ENCODE results near the gene MPRIP.
A peak's percentile ranks its signal among the peaks of the same experiment; 100 is the strongest.

The MPRIP gene

DNA sequence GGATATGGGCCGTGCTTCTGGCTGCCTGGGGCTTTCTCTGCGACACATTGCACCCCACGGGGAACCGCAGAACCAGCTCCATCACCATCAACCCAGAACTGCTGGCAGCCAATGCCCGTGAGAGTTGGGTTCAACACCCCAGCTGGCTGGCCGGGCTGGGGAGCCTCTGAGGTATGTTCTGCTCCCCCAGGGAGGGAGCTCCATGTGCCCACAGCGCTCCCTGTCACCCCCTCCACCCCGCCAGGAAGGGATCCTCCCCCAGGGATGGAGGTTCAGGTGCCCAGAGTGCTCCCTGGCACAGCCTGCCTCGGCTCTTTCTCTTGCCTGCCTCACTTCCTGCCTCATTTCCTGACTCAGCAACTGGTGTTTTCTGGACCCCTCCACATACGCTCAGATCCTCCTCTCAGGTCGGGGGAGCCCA, 24.2 kb upstream of the MPRIP start:
- H3K27ac Mint-ChIP-seq = peak overlapping the region; percentile 69 to 90
- no peak for ATAC-seq (replicated peaks)
- H3K4me3 Mint-ChIP-seq = no peak overlapping the region
- H3K4me1 Mint-ChIP-seq (ENCODE audit: low read depth in 2 of 2) = peaks cover 38 to 39% of the 10 kb centered on the region in 2 donors
- H3K36me3 Mint-ChIP-seq (ENCODE audit: insufficient read depth) = no peaks in the 10 kb centered on the region
- no peaks in the 10 kb centered on the region for H3K27me3 Mint-ChIP-seq
- no peaks in the 10 kb centered on the region for H3K9me3 Mint-ChIP-seq
- DNase-seq = no peak

DNA sequence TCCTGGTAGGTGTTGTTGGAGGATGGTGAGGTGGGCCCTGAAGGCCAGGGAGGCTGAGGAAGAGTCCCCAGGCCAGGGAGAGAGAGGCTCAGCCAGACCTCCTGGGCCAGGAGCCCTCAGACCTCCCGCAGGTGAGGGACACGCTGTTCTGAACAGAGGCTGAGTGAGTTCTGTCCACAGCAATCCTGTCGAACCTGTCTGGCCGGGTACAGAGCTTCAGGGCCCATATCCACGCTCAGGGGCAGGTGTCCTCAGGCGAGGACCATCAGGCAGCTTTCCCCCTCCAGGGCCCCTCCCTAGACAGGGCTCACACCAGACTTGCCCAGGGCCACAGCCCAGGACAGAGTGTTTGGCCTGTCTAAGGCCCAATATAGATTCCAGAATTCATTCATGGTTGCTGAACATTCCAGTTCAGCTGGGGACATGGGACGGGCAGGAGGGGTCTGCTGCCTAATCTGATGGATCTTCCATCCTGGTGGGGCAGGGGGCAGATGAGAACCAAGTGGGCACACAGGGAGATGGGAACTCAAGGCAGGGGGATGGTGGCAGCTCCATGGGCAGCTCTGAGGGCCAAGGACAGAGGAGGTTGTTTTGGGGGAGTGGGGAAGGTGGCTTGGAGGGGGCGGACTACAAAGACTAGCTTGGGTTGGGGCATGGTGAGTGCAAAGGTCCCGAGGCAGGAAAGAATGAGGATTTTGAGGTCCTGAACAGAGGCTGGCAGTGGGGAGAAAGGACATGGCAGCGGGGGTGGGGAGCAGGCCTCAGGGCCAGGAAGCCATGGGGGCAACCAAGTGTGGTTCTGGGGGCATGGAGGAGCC, 23.4 kb upstream of the MPRIP start:
- no peak overlapping the region for H3K4me3 Mint-ChIP-seq
- peak overlapping the region; percentile 69 to 90 for H3K27ac Mint-ChIP-seq
- no peaks in the 10 kb centered on the region for H3K36me3 Mint-ChIP-seq (ENCODE audit: insufficient read depth)
- H3K9me3 Mint-ChIP-seq = no peaks in the 10 kb centered on the region
- peaks cover 38 to 39% of the 10 kb centered on the region in 2 donors for H3K4me1 Mint-ChIP-seq (ENCODE audit: low read depth in 2 of 2)
- DNase-seq (no peak), ATAC-seq (replicated peaks) (no peak)
- no peaks in the 10 kb centered on the region for H3K27me3 Mint-ChIP-seq

DNA sequence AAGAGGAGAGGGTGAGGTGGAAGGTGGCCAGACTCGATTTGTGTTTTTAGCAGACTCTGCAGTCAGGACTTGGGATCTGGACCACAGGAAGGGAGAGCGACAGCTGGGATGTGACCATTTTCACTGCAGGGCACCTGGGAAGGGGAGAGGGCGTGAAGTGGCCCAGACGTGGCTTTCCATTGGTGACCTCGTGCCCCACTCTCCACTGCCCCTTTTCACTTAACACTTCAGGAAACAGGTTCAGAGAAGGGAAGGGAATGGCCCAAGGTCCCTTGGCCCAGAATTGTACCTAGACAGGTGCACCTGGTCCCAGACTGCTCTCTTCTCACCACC, 22.9 kb upstream of the MPRIP start:
- Mint-ChIP-seq H3K27ac (no peak overlapping the region), H3K36me3 (ENCODE audit: insufficient read depth) (no peaks in the 10 kb centered on the region), H3K9me3 (no peaks in the 10 kb centered on the region), H3K4me3 (no peak overlapping the region), H3K27me3 (no peaks in the 10 kb centered on the region), H3K4me1 (ENCODE audit: low read depth in 2 of 2) (peaks cover 37 to 39% of the 10 kb centered on the region in 2 donors)
- DNase-seq = no peak
- ATAC-seq (replicated peaks) = no peak

DNA sequence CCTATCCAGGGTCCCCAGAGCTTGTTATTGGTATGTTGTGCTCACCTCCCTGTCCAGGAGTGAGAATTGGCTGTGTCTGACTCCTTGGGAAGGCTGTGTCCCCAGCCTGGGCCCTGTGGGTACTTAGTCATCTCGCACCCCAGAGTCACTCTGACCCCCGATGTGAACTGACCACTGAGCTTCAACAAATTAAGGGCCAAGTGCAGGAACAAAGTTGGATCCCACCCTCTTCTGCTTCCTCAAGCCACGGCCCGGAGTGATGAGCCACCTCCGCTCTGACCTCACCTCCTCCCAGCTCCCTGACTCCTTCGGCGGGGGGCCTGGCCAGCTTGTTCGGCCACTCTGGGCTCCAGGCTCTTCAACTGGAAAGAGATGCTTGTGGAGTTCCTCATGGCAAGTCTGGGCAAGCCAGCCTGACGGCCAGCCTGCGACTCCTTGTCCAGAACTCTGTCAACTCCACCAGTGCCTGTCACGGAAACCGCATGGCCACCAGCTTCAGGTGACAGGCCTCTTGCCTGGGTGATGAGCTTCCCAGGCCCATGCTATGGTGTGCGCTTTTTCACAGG, 22.3 kb upstream of the MPRIP start:
- DNase-seq (no peak), ATAC-seq (replicated peaks) (no peak)
- Mint-ChIP-seq H3K27ac (peak overlapping the region in 1 of 2 donors; percentile 57), H3K36me3 (ENCODE audit: insufficient read depth) (peaks cover under 1% of the 10 kb centered on the region), H3K4me1 (ENCODE audit: low read depth in 2 of 2) (peaks cover 34% of the 10 kb centered on the region in 2 donors), H3K9me3 (no peaks in the 10 kb centered on the region), H3K27me3 (no peaks in the 10 kb centered on the region), H3K4me3 (no peak overlapping the region)

DNA sequence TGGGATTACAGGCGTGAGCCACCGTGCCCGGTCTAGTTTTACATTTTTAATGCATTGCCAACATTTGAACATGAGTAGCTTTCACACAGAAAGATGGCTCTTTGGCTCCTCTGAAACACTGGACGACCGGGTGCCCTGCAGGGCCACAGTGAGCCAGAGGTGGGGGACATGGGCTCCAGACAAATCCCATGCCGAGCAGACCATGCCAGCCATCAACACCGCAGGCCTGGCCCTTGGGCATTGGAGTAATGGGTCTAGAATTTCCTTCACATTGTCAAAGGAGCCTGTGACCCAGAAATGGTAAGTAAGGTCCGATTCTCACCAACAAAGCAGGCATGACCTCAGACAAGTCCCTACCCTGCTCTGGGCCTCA, 21.4 kb upstream of the MPRIP start:
- no peaks in the 10 kb centered on the region for H3K27me3 Mint-ChIP-seq
- H3K27ac Mint-ChIP-seq = no peak overlapping the region
- H3K9me3 Mint-ChIP-seq = no peaks in the 10 kb centered on the region
- peaks cover 4% of the 10 kb centered on the region for H3K36me3 Mint-ChIP-seq (ENCODE audit: insufficient read depth)
- ATAC-seq (replicated peaks) (no peak), DNase-seq (no peak)
- no peak overlapping the region for H3K4me3 Mint-ChIP-seq
- peaks cover 25 to 26% of the 10 kb centered on the region in 2 donors for H3K4me1 Mint-ChIP-seq (ENCODE audit: low read depth in 2 of 2)

DNA sequence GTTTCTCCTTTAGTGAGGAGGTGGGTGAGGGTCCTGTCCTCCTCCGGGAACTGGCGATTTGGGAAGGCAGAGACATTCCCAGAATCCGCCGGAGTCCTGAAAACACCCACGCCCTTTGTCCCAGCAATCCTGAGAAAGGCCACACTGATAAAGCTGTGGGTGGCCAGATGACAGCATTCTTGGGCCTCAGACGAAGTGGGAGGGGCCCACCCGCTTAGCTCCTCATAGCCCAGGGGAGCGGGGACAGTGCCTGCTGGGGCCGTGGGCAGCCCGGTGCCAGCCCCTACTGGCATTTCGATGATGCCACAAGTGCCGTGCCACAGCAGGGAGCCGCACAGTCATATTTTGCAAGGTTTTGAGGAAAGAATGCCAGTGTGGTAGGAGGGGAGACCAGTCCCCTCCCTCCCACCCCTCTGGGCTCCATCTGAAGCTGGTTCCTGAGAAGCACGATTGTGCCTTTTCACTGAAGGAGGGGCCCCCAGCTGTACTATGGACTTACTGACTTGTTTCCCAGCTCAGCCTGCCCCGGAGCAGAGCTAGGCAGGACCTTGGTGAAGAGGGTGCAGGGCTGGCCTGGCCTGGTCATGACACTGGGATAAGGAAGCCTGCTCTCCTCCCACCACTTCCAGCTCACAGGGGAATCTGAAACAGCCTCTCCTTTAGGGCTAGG, 20.9 kb upstream of the MPRIP start:
- Mint-ChIP-seq H3K9me3 (no peaks in the 10 kb centered on the region), H3K27me3 (no peaks in the 10 kb centered on the region), H3K27ac (no peak overlapping the region)

DNA sequence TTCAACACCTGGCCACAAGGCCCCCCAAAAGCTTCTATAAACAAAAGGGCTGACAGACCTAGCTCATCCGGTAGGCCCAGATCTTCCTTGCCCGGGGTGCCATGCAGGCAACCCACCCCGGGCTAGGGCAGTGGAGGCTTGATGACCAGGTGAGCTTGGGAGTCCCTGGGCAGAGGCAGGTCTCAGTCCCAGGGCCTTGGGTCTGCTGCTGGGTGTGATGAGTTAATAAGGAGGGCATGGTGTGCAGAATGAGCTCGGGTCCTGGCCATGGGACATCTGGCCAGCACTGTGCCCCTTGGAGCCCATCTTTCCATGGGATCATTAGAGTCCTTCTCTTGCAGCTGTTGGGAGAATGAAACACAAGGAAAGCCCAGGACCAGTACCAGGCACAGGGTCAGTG, 20.2 kb upstream of the MPRIP start:
- no peak overlapping the region for H3K27ac Mint-ChIP-seq

More for the DNA sequence above, 20.9 kb upstream of the MPRIP start:
- no peak for DNase-seq
- peaks cover 20% of the 10 kb centered on the region in 2 donors for H3K4me1 Mint-ChIP-seq (ENCODE audit: low read depth in 2 of 2)
- no peak overlapping the region for H3K4me3 Mint-ChIP-seq
- no peak for ATAC-seq (replicated peaks)
- H3K36me3 Mint-ChIP-seq (ENCODE audit: insufficient read depth) = peaks cover 4% of the 10 kb centered on the region

DNA sequence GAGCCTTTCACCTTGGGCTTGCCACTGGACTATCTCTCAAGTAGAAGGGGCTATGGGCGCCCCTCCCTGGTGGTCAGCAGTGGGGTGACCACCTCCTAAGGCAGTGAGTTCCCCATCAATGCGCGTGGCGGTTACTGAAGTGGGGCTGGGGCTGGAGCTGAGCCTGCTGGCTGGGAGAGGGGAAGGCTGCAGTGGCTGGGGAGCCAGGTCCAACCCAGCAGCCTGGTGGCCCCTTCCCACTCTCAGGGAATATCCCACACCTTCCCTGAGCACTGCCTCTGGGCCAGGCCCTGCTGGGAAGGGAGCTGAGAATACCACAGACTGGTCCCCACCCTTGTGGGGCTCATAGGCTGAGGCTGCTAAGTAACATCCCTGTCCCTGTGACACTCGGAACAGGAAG, 19.8 kb upstream of the MPRIP start:
- DNase-seq = no peak
- H3K27ac Mint-ChIP-seq = no peak overlapping the region
- H3K4me1 Mint-ChIP-seq (ENCODE audit: low read depth in 2 of 2) = peaks cover 9% of the 10 kb centered on the region in 2 donors
- no peak overlapping the region for H3K4me3 Mint-ChIP-seq
- H3K36me3 Mint-ChIP-seq (ENCODE audit: insufficient read depth) = peaks cover 4% of the 10 kb centered on the region
- no peak for ATAC-seq (replicated peaks)
- H3K27me3 Mint-ChIP-seq = no peaks in the 10 kb centered on the region
- no peaks in the 10 kb centered on the region for H3K9me3 Mint-ChIP-seq

More for the DNA sequence above, 20.2 kb upstream of the MPRIP start:
- DNase-seq (no peak), ATAC-seq (replicated peaks) (no peak)
- no peaks in the 10 kb centered on the region for H3K9me3 Mint-ChIP-seq
- H3K27me3 Mint-ChIP-seq = no peaks in the 10 kb centered on the region
- H3K36me3 Mint-ChIP-seq (ENCODE audit: insufficient read depth) = peaks cover 4% of the 10 kb centered on the region
- H3K4me3 Mint-ChIP-seq = no peak overlapping the region
- peaks cover 13 to 14% of the 10 kb centered on the region in 2 donors for H3K4me1 Mint-ChIP-seq (ENCODE audit: low read depth in 2 of 2)

DNA sequence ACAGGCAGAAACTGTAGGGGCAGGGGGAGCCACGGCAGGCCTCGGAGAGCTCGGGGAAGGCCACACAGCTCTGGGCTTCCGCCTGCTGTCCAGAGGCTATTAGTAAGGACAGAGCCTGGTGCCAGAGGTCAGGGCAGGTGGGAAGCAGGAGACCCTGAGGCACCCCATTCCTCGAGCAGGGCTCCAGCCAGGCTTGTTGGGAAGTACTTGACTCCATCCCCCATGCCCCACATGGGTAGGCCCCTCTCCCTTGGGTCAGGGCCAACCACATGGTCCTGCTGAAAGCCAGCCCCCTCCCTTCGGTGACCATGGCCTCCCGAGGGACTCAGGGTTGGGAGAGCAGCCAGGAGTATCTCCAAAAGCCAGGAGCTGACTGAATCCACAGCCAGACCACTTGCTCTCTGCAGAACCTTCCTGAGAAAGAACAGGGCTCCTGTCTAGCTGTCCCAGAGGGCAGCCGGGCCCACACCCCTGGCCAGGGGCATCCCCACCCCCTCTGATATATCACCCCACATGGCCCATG, 17.4 kb upstream of the MPRIP start:
- H3K4me3 Mint-ChIP-seq = no peak overlapping the region
- DNase-seq (no peak), ATAC-seq (replicated peaks) (no peak)
- H3K27ac Mint-ChIP-seq = no peak overlapping the region
- H3K9me3 Mint-ChIP-seq = no peaks in the 10 kb centered on the region
- no peaks in the 10 kb centered on the region for H3K27me3 Mint-ChIP-seq
- peaks cover 4% of the 10 kb centered on the region for H3K36me3 Mint-ChIP-seq (ENCODE audit: insufficient read depth)
- no peaks in the 10 kb centered on the region for H3K4me1 Mint-ChIP-seq (ENCODE audit: low read depth in 2 of 2)

DNA sequence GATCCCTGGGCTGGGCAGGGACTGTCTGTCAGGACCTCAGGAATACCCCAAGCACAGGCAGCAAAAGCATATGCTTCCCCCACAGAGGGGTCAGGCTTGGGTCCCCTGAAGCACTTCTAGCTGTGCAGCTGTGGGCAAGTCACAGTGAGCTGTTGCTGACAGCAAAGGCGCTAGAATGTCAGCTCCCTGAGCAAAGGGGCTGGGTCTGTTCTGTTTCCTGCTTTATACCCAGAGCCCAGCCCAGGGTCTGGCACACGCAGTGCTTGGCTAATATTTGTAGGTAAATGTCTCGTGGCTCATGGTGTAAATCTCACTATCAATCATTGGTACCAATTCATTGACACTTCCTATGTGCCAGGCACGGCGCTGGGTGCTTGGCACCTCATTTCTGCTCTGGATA, 16.6 kb upstream of the MPRIP start:
- Mint-ChIP-seq H3K27me3 (no peaks in the 10 kb centered on the region), H3K9me3 (no peaks in the 10 kb centered on the region), H3K4me1 (ENCODE audit: low read depth in 2 of 2) (no peaks in the 10 kb centered on the region)

DNA sequence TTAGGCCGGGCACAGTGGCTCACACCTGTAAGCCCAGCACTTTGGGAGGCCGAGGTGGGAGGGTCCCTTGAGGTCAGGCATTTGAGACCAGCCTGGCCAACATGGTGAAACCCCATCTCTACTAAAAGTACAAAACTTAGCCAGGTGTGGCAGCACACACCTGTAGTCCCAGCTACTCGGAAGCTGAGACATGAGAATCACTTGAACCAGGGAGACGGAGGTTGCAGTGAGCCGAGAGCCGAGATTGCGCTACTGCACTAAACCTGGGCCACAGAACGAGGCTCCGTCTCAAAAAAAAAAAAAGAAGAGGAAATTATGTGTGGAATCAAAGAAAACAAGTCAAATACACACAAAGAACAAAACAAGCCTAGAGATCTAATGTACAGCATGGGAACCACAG, 16.1 kb upstream of the MPRIP start:
- peak overlapping the region in 1 of 2 donors; percentile 13 for H3K27ac Mint-ChIP-seq
- H3K4me3 Mint-ChIP-seq = no peak overlapping the region
- DNase-seq (no peak), ATAC-seq (replicated peaks) (no peak)
- H3K36me3 Mint-ChIP-seq (ENCODE audit: insufficient read depth) = peaks cover 4% of the 10 kb centered on the region
- no peaks in the 10 kb centered on the region for H3K9me3 Mint-ChIP-seq
- no peaks in the 10 kb centered on the region for H3K4me1 Mint-ChIP-seq (ENCODE audit: low read depth in 2 of 2)
- H3K27me3 Mint-ChIP-seq = no peaks in the 10 kb centered on the region

More for the DNA sequence above, 16.6 kb upstream of the MPRIP start:
- ATAC-seq (replicated peaks) (no peak), DNase-seq (no peak)
- H3K36me3 Mint-ChIP-seq (ENCODE audit: insufficient read depth) = peaks cover 4% of the 10 kb centered on the region
- H3K27ac Mint-ChIP-seq = peak overlapping the region in 1 of 2 donors; percentile 13
- H3K4me3 Mint-ChIP-seq = no peak overlapping the region

DNA sequence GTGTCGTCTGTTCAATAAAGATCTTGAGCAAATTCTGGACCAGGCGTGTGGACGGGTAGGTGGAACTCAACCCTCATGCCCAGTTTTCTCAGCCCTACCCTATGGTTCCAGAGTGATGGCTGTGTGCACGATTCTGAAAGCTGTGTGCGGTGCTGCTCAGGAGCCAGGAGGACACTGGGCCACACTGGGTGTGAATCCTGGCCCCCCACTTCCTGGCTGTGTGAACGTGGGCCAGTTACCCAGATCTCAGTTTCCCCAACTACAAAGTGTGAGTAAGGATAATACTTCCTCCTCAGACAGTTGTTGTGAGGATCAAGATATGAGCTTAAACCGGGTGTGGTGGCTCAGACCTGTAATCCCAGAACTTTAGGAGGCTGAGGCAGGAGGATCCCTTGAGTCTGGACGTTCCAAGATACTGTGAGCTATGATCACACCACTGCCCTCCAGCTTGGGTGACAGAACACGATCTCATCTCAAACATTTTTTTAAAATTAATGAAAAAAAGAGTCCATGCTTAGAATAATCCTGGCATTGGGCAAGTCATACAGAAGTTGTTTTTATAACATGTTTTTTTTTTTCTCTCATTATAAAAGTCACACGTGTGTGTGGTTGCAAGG, 14.7 kb upstream of the MPRIP start:
- H3K4me1 Mint-ChIP-seq (ENCODE audit: low read depth in 2 of 2) = no peaks in the 10 kb centered on the region
- H3K36me3 Mint-ChIP-seq (ENCODE audit: insufficient read depth) = peaks cover 4% of the 10 kb centered on the region
- DNase-seq (no peak), ATAC-seq (replicated peaks) (no peak)
- no peak overlapping the region for H3K27ac Mint-ChIP-seq
- H3K9me3 Mint-ChIP-seq = no peaks in the 10 kb centered on the region
- H3K4me3 Mint-ChIP-seq = no peak overlapping the region
- H3K27me3 Mint-ChIP-seq = no peaks in the 10 kb centered on the region

DNA sequence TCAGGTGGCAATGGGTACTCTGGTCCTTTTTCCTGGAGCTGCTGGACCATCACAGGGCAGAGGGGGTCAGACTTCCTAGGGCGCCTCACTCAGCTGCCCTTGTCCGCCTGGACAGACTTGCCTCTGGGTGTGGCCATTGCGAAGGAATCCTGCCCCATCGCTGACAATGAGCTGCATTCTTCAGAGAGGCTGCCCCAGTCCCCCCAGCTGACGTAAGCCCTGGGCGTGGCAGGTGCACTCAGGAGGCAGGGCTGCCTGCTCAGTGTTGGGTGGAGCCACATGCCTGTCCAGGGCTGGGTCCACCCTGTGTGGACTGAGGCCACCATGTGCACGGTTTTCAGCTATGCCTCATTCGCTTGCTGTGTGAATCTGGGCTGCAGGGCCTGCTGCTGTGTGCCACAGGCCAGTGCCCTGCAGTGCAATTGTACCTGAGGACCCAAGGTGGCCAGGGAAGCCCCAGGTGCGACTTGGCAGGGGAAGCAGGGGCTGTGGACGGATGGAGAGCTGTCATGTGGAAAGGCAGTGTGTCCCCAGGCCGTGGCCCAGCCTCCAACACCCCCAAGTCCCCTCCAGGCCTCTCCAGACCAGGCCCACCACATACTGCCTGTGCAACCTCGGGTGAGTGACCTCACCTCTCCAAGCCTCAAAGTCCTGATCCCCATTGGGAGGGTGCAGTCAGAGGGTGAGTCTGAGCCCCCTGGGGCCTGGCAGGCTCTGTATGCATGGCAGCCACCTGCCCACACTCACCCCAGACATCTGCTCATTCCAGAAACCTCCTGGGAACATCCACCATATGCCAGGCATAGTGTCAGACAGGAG, 14.0 kb upstream of the MPRIP start:
- Mint-ChIP-seq H3K36me3 (ENCODE audit: insufficient read depth) (peaks cover 4% of the 10 kb centered on the region), H3K4me1 (ENCODE audit: low read depth in 2 of 2) (no peaks in the 10 kb centered on the region), H3K27me3 (no peaks in the 10 kb centered on the region), H3K4me3 (no peak overlapping the region), H3K27ac (no peak overlapping the region), H3K9me3 (no peaks in the 10 kb centered on the region)
- no peak for DNase-seq
- no peak for ATAC-seq (replicated peaks)

All from effector memory CD8-positive, alpha-beta T cell (primary cell).